DMS79 (cell line): Measurements from ENCODE around the gene SV2A.
"Not testable (repeated sequence)": the region's sequence is repeated elsewhere in the genome, so short reads cannot be mapped to it uniquely, and the experiment has no call there.

ENCODE experiments used
- DNase-seq: peaks from one replicate; lab custom pipeline; 2025; lab: John Stamatoyannopoulos, UW

SV2A gene

DNA sequence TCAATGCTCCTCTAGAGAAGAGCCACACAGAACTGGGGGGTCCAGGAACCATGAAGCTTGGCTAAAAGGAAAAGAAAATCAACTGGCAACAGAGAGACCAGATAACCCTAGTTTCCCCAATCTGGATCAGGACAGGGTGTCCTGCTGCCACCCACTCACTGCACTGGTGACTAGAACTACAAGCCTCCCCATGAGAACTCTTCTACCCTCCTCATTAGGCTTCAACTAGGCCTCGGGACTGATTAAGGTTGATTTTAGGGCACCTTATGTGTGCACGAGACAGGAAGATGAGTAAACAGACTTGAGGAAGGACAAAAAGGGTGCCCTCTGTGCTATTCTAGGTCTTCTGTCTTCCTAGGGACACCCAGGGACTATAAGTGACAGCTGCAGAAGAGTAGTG lies 12.2 kb upstream of the SV2A start:
- DNase-seq = no peak

DNA sequence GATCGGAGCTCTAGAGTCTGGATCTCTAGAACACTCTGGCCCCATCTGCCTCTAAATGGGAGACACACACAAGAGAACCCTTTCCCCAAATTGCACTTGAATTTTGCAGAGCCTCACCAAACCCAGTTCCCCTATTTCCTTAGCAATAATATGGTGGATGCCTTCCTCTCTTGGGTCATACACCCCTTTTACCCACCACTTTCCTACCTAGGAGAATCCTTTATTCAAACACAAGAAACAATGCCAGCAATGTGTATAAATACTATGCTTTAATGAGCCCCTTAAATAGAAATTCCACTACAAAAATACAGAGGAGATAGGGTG lies 10.7 kb upstream of the SV2A start:
- no peak for DNase-seq

DNA sequence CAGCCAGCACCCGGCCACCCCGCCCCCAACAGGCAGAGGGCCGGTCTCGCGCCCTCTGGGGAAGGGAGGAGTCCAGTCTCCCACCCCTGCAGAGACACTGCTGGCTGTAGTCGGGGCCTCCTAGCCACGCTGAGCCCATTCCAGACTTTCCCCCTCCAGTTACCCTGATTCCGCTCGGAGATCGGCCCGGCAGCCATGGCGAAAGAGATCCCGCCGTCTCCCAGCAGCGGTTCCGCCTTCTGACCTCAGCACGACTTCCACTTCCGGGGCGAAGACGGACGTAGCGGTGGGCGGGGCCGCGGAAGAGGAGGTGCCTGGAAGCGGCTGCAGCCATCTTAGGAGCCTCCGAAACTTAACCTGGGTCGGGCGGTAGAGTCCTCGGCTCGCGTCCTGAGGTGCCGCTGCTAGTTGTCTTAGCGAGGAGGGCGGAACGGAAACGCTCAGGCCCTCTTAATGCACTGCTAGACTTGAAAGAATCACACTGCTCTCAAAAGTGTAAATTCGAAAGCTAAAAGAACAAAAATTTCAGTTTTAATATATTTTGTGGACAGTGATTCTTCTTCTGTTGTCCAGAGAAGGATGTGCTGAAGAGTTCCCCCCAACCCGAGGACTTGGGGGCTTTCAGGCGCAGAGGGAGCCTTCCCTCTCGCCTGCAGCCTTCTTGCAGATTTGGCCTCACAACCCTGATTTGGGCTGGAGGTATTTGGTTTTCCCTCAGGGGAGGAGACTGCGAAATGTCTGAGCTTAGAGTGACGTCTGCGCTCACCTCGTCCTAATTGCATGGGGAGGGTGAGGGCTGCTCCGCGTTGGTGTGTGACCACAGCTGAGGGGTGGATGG lies 10.1 kb upstream of the SV2A start, which contains the start of gene SF3B4:
TSS of gene SF3B4 (minus strand) at position 241 of the 838 bp plus-strand sequence. CDS start at position 197, 44 bp downstream.
- peak; percentile 86 for DNase-seq

DNA sequence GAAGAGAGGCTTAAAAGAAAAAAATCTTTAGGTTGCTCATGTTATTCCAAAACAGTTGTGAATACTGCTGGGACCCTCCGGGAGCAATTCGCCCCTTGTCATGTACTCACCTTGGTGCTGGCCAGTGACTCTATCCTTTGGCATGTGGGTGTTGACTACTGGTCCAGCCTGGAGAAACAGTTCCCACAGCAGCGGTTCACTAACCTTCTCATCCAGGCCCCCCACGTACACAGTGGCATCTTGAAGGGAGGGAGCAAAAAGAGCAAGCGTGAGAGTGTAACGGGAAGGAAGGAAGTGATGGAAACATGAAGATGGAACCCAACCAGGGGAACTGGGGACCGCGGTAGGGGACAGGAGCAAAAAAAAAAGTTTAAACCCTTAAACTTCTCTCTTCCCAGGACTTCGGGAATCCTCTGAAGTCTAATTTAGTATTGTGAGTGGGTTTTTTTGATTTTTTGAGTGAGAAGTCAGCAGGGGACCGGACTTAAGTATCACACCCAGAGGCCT lies 9.5 kb upstream of the SV2A start:
- DNase-seq = no peak

DNA sequence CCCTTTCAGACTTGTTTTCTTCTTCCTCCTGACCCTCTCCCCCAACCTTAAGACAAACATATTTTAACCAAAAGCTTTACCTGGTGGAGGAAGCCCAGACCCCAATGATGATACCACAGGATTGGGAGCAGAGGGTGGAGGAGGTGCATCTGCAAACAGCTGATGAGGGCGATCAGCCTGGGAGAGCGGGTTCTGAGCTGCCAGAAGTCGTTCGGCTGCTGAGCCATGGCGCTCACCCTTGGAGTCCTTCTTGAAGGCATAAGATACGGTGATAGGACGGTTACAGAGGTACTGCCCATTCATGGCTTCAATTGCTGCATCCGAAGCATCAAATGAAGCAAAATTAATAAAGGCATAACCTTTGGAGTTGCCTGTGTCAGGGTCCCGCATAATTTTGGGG lies 8.7 kb upstream of the SV2A start:
- no peak for DNase-seq

DNA sequence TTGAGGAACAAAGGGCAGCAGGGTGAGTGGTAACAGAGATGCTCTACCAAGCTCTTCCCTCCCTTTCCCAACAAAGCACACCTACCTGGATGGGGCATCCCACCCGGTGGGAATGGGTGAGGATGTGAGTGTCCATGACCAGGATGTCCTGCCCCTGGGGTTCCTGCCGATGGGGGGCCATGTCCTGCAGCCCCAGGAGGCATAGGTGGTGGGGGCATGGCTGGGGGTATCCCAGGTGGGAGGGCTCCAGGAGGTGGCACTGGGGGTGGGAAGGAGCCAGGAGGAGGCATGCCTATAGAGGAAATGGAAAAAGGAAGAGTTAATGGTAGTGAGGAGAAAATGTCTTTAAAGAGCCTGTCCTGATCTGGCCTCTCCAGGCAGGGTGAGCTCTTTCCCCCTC lies 8.1 kb upstream of the SV2A start:
- DNase-seq = no peak

DNA sequence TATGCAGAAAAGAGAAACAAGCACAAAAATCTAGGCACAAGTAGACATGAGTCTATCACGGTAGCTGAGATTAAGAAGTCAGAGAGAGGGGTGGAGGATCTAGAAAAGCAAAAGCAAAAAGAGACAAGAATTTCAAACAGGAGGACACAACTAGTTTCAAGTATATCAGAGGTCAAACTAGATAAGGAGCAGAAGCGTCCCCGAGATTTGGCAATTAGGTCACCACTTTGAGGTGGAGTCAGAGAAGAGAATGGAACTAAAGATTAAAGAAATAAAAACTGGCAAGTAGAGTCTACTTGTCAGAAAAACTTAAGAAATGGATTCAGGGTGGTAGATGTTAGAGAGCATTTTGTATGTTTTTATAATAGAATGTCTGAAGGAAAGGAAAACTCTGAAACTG lies 7.7 kb upstream of the SV2A start:
- DNase-seq = no peak

DNA sequence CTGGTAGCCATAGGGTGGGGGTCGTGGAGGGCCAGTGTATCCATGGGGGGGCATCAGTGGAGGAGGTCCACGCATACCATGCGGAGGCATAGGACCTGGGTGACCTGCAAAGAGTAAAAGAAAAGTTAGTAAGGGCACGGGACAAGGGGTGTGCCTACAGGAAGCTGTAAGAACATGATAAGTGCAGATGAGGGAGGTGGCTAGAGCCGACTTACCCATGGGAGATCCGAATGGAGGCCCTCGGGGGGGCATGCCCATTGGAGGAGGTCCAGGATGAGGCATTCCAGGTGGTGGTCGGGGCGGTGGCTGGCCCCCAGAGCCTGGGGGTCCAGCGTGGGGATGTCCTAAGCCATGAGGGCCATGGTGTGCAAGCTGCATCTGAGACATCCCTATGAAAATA lies 6.0 kb upstream of the SV2A start:
- no peak for DNase-seq

DNA sequence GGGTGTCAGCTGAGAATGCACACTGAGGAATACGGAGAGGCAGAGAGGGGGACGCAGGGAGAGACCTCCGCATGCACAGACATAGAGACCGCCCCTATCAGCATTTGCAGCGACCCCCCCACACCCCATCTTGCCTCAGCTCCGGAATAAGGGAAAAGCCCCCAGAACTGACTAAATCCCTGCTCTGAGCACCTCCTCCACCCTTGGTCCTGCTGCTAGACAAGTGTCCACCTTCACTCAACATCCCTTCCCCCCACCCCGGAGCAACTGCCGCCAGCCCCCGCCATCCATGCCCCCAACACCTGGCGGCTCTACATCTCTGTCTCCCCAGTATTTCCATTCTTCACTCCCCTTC lies 769 bp downstream of the SV2A start:
- no peak for DNase-seq

DNA sequence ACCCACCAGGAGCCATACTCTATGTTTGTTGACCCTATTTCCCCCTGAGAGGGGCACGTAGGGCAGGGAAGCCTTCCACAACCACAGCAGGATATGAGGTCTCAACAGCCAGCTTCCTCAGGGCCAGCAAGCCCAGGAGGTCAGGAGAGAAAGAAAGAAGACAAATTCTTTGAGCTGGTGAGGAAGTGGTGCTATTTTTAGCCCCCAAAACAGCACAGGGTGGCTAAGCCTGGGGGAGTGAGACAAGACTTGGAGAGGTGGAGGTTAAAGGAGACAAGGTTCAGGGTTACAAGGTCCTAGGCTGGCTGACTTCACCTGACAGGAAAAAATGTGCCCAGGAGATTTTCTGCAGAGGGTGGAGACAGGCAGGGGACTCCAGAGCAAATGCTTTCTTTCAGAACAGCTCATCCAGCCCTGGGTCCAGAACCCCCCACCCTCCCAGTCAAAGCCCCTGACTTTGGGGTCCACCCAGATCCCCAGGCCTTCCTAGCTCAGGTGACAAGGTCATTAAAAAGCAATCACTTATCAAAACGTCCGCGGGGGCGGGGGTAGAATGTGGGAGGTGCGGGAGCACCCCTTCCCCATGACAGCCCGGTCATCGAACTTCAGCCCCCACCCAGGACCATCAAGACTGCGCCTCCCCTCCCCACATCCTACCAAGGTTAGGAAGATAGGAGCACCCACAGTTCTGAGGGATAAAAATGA lies 1.3 kb downstream of the SV2A start:
- DNase-seq = no peak

DNA sequence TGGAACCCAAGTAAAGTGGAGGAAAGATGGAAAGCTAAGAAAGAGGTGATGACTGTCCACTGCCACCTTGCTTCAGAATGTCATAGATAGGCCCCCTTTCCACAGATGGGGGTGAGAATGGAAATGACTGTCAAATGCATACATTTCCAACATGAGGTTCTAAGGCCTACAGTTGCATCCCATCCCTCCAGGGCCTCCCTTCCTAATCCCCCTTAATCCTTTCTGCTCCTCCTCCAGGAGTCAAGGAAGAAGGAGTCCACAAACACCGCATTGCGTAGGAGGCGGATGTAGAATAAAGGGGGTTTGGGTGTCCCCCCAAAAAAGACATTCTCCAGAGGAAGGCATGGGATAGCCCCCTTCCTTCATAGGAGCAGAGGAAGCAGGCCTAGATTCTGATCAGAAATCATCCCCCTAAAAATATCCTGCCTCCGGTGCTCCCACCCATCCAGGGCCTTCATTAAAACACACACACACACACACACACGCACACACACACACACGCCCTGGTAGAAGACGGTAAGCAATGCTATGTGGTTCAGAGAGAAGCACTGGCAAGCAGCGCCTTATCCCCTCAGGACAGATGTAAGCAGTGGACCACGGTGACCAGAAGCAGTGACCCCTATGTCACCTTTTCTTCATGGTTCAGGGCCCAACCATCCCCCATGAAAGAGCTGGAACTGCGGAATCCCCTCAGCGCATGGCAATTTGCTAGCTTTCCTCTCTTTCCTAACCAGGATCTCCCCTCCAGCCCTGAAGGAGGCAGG lies 2.0 kb downstream of the SV2A start:
- DNase-seq = no peak

DNA sequence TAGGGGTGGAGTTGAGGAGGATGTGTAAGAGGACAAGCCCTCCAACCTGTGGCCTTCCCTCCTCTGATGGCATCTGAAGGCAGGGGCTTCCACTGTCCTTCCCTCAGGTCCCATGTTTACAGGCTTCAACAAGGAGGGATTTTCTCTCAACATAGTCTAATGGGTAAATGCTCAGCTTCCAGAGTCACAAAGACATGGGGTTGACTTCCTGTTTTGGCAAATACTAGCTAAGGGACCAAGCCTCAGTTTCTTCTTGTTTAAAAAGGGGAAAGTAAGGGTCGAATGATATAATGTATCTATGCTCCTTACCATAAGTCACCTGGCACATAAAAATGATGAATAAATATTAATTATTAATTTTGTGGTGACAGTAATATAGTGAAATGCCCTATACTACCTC lies 3.1 kb downstream of the SV2A start:
- DNase-seq = no peak

DNA sequence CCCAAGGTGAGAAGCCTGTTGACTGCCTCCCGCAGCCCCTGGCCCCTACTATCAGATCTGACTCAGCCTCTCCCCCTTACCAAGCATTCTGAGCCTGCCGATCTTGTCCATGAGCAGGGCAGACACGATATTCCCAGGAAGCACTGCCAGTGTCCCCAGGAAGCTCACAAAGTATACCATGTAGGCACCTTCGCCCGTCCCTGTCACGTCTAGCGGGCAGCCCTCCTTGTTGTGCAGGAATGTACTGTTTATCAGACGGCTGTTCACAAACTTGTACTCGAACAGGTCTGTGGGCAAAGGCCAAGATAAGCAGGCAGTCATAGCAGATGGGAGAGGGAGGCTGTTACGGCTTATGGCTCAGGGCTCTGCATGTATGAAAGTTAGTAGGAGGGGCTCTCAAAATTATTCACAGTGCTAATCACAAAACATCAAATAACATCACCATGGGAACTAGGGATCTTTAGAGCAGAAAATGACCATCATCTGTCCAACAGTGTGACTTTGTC lies 11.0 kb downstream of the SV2A start:
- DNase-seq = no peak

DNA sequence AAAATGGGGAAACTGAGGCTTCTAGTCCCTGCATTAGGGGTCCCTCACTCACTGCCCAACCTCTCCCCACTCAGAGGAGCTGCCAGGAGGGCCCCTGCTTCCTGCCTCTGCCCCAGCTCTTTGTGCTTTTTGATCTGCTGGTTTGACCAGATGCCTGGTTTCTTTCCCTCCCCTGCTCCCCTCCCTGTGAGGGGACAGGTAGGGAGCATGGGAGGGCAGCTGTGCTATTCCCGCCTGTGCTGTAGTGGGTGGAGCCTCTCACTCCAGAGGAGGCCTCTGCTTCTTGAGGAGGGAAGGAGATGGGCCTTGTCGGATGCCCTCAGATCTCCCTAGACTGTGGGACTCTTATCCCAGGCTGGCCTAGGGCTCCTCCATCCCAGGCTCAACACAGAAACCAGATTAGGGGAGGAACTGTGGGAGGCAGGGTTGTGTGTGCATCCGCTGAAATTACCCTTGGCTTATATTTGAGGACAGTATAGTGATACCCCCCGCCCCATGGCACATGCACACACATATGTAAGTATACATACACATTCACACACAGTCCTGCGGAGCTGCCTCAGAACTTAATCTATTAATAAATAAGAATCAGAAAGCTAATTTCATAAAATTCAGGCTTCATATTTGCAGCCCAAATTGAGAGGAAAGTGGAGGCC lies 13.7 kb downstream of the SV2A start:
- no peak for DNase-seq

DNA sequence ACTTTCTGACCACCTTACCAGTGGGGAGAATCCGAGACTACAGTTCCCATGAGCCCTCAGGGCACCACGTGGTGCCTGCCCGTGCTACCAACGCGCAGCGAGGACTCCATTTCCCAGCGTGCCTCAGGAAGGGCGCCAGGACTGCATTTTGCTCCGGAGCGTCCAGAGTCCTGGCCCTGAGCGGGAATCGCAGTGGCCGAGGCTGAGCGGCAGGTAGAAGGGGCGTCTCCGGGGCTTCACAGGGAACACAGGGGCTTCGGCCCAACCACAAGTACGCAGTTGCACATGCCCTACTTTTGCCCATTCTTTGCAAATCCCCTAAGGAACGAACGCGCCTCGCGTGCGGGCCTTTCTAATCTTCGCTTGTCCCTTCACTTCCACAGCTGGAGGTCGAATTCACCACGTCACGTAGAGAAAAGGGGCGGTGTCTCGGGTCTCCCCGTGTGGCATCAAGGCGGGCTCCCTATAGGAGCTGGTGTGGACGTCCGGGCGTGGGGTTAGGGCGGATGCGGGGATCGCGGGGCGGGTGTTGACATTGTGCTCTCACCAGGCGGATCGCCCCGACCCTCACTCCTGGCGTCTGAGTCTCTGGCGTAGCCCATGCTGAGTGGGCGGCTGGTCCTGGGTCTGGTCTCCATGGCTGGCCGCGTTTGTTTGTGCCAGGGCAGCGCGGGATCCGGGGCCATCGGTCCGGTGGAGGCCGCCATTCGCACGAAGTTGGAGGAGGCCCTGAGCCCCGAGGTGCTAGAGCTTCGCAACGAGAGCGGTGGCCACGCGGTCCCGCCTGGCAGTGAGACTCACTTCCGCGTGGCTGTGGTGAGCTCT lies 18.0 kb downstream of the SV2A start, which contains the start of gene BOLA1:
TSS of gene BOLA1 (plus strand) at position 109 of the 825 bp plus-strand sequence. CDS start at position 601, 492 bp downstream.
- peak; percentile 92 for DNase-seq

DNA sequence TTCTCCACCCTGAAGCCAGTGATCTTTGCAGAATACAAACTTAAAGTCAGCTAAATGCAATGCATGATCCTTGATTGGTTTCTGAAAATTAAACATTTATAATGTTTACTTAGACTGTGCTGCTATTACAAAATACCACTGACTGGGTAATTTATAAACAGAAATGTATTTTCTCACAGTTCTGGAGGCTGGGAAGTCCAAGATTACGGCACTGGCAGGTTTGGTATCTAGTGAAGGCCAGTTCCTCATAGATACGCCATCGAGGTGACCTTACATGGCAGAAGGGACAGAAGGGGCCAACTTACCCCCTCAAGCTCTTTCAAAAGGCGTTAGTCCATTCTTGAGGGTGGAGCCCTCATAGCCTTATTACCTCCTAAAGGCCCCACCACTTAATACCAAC lies 21.1 kb downstream of the SV2A start:
- no peak for DNase-seq

DNA sequence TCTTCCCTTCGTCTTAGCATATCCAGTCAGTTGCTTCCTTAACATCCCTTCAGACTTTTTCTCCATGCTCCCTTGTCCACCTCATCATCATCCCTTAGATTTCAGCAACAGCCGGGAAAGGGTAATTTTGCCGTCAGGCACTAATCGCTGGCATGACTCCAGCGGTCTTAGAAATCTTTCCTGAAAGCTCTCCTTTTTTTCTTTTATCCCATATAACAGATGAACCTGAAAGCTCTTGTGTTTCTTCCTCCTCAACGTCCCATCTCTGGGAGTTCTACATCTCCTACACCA lies 28.7 kb downstream of the SV2A start:
- no peak for DNase-seq

DNA sequence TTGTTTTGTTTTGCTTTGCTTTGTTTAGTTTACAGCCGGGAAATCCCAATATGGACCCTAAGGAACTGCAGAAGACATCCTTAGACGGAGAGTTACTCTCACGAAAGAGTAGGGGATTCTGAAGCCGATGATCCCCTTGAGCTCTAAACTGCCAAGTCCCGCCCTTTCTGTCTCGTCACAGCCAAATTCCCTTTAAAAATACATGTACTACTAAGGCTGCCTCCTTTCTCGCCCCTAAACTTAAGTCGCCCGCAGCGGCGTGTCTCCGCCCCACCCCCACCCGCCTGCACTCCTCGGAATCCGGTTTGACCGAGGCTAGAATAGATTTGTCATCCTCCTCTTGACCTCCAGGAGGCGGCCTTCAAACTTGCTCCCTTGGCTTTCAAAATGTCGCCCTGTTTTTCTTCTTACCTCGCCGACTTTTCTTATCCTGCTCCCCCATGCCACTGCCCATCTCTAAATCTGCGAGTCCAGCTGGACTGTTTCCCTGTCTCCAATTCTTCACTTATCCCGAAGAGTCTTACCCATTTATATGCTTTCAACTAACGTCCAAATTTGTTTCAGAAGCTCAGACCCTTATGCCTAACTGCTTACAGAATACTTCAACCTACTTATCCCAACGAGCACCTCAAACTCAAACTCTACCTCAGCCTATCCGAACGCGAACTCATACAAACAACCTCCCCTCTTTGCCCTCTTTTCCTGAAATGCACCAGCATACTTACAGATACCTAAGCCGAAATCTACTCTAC lies 29.2 kb downstream of the SV2A start:
- peak; percentile 88 for DNase-seq

DNA sequence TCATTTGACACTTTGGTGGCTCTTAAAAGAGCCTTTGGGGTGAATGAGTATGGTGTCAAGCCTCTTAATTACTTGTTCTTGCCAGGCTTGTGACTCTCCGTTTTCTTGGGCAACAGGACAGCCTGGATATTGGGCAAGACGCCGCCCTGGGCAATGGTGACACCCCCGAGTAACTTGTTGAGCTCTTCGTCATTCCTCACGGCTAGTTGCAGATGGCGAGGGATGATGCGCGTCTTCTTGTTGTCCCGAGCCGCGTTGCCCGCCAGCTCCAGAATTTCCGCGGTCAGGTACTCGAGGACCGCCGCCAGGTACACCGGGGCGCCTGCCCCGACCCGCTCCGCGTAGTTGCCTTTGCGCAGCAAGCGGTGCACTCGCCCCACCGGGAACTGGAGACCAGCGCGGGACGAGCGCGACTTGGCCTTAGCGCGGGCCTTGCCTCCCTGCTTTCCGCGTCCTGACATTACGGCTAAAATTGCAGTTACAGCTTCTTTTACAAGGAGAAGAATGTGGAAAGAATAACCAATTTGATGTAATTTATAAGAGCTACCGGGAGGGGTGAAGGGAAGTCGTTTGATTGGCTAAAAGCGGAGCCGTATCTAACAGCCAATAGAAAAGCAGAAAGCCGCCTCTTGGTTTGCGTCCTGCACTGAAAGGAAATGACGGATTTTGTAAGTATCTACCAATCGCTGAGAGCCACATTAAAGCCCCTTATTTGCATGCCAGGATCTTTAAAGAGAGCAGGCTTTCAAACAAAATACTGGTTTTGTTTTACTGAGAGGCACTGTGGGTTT lies 30.0 kb downstream of the SV2A start:
- DNase-seq = peak; percentile 97

DNA sequence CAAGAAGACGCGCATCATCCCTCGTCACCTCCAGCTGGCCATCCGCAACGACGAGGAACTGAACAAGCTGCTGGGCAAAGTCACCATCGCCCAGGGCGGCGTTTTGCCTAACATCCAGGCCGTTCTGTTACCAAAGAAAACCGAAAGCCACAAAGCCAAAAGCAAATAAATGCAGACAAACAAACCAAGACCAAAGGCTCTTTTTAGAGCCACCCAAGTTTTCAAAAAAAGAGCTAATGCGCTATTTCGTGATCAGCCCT lies 30.5 kb downstream of the SV2A start:
- DNase-seq = not testable (repeated sequence)
